HCT116 (cell line): ENCODE measurements around the gene FRMD4A. TPM values are rescaled to one million over a fixed set of nuclear protein-coding genes. Genes with fewer than 3 reads are reported as not detected.

Source experiments
- ATAC-seq: fragments of 200-7000 bp; cut with Tn5 transposase; 2 replicates; pipeline ENCODE4 v1.9.1; 2020; ENCODE audit warnings: mild to moderate bottlenecking, moderate library complexity
- BruUV-seq: library from RNA; stranded (reverse); fragments of 400-500 nt; replicated peaks from 2 replicates; lab custom pipeline; 2021; lab: Mats Ljungman, UMichigan
- CTCF ChIA-PET: fragments of 300-600 bp; sonication (Branson Sonifier 250); formaldehyde crosslinking; loops from one replicate; lab custom pipeline; 2021; ENCODE audit warnings: antibody characterized with exemption; lab: Charles Lee
- POLR2A ChIA-PET: fragments of 300-600, 350-600 bp; sonication (Branson Sonifier 250); formaldehyde crosslinking; loops from one replicate; lab custom pipeline; 2021; ENCODE audit warnings: antibody characterized with exemption; lab: Charles Lee
- RAD21 ChIA-PET, 2 experiments: fragments of 300-600 bp; sonication (Branson Sonifier 250); formaldehyde crosslinking; loops; one replicate each; lab custom pipeline; 2023; ENCODE audit warnings: low total read pairs in 2 of 2; ENCODE audit not compliant: uncharacterized antibody in 2 of 2, unreplicated experiment in 2 of 2, low non-redundant PET in 1 of 2; lab: Charles Lee
- DNase-seq: peaks from one replicate; pipeline ENCODE4 v3.0.0-alpha.2; 2010; ENCODE audit warnings: low read depth, low spot score
- H2AFZ ChIP-seq: fragments of 200-600 bp; shearing (Covaris generic), sonication (generic); 2 replicates; pipeline ENCODE4 v1.6.1; 2017; ENCODE audit warnings: low read depth, mixed run types, mixed read lengths, antibody characterized with exemption, low read length; ENCODE audit not compliant: poor library complexity, severe bottlenecking
- H3K27ac ChIP-seq: 2 replicates; pipeline ENCODE4 v1.5.1; 2012; ENCODE audit warnings: low read depth, low read length
- H3K27me3 ChIP-seq: fragments of 200-600 bp; sonication (generic); 2 replicates; pipeline ENCODE4 v1.6.1; 2016; ENCODE audit warnings: mixed run types, low read length, mixed read lengths; ENCODE audit not compliant: insufficient read depth
- H3K36me3 ChIP-seq, 2 experiments: fragments of 200-500 bp in 1 of 2; fragments of 200-600 bp in 1 of 2; sonication (Bioruptor generic) in 1 of 2; sonication (generic) in 1 of 2; 2 replicates each; pipeline versions ENCODE4 v1.5.1 to v1.6.1; 2014 to 2016; ENCODE audit warnings: low read length in 2 of 2, inconsistent platforms in 1 of 2, mixed read lengths in 1 of 2, mixed run types in 1 of 2; ENCODE audit not compliant: insufficient read depth in 2 of 2, control insufficient read depth in 1 of 2
- H3K4me1 ChIP-seq, 2 experiments: fragments of 200-600 bp in 1 of 2; sonication (generic) in 1 of 2; 2 replicates each; pipeline versions ENCODE4 v1.5.1 to v1.6.1; 2012 to 2017; ENCODE audit warnings: low read length in 2 of 2, inconsistent platforms in 1 of 2, mild to moderate bottlenecking in 1 of 2, mixed read lengths in 1 of 2, mixed run types in 1 of 2, moderate library complexity in 1 of 2; ENCODE audit not compliant: insufficient read depth in 2 of 2, control insufficient read depth in 1 of 2
- H3K4me2 ChIP-seq: fragments of 200-600 bp; sonication (generic); 2 replicates; pipeline ENCODE4 v1.6.1; 2017; ENCODE audit warnings: mixed run types, low read length, mixed read lengths
- H3K4me3 ChIP-seq, 2 experiments: fragments of 200-600 bp in 1 of 2; sonication (generic) in 1 of 2; replicated peaks in 1 of 2; 2 replicates each; pipeline ENCODE4 v1.5.1; 2011 to 2016; ENCODE audit warnings: low read length in 2 of 2, control low read depth in 1 of 2, low read depth in 1 of 2, mild to moderate bottlenecking in 1 of 2, mixed read lengths in 1 of 2, mixed run types in 1 of 2
- H3K79me2 ChIP-seq: fragments of 200-600 bp; sonication (generic); 2 replicates; pipeline ENCODE4 v1.6.1; 2017; ENCODE audit warnings: mild to moderate bottlenecking, mixed run types, low read length, moderate library complexity, mixed read lengths; ENCODE audit not compliant: insufficient read depth
- H3K9ac ChIP-seq: fragments of 200-600 bp; sonication (generic); 2 replicates; pipeline ENCODE4 v1.6.1; 2016; ENCODE audit warnings: low read length, mixed read lengths
- H3K9me2 ChIP-seq: fragments of 200-600 bp; sonication (generic), shearing (Covaris generic); 2 replicates; pipeline ENCODE4 v1.6.1; 2017; ENCODE audit warnings: mixed run types, mild to moderate bottlenecking, moderate library complexity; ENCODE audit not compliant: insufficient read depth
- H3K9me3 ChIP-seq, 2 experiments: fragments of 200-500 bp in 1 of 2; fragments of 200-600 bp in 1 of 2; sonication (Bioruptor generic) in 1 of 2; sonication (generic) in 1 of 2; 2 replicates each; pipeline ENCODE4 v1.6.1; 2014 to 2017; ENCODE audit warnings: low read length in 2 of 2, mixed read lengths in 2 of 2, inconsistent platforms in 1 of 2, low read depth in 1 of 2, mild to moderate bottlenecking in 1 of 2, mixed run types in 1 of 2, moderate library complexity in 1 of 2; ENCODE audit not compliant: control insufficient read depth in 1 of 2, insufficient read depth in 1 of 2
- H4K20me1 ChIP-seq: fragments of 200-600 bp; sonication (generic), shearing (Covaris generic); 2 replicates; pipeline ENCODE4 v1.6.1; 2017; ENCODE audit warnings: mixed run types, mild to moderate bottlenecking, moderate library complexity; ENCODE audit not compliant: insufficient read depth
- EGR1 ChIP-seq: IDR thresholded peaks from 2 replicates; pipeline ENCODE4 v1.6.1; 2012; ENCODE audit warnings: low read depth
- EZH2phosphoT487 ChIP-seq: fragments of 200-600 bp; IDR thresholded peaks from 2 replicates; pipeline ENCODE4 v1.6.1; 2018; ENCODE audit warnings: antibody characterized with exemption, borderline replicate concordance
- JUND ChIP-seq: IDR thresholded peaks from 2 replicates; pipeline ENCODE4 v1.6.1; 2012
- POLR2AphosphoS5 ChIP-seq: IDR thresholded peaks from 2 replicates; pipeline ENCODE4 v1.6.1; 2011; ENCODE audit warnings: mild to moderate bottlenecking, low read depth, low read length, moderate library complexity
- RAD21 ChIP-seq: IDR thresholded peaks from 2 replicates; pipeline ENCODE4 v1.6.1; 2012; ENCODE audit warnings: low read depth, mild to moderate bottlenecking
- SIN3A ChIP-seq: IDR thresholded peaks from 2 replicates; pipeline ENCODE4 v1.6.1; 2012; ENCODE audit warnings: low read depth
- SP1 ChIP-seq: IDR thresholded peaks from 2 replicates; pipeline ENCODE4 v1.6.1; 2012; ENCODE audit warnings: low read depth
- SRF ChIP-seq: IDR thresholded peaks from 2 replicates; pipeline ENCODE4 v1.6.1; 2012; ENCODE audit warnings: low read depth
- TCF7L2 ChIP-seq: IDR thresholded peaks from 2 replicates; pipeline ENCODE4 v1.7.0; 2011; ENCODE audit warnings: borderline replicate concordance, inconsistent platforms; ENCODE audit not compliant: insufficient read depth, insufficient read length; ENCODE audit errors: extremely low read depth
- intact Hi-C: fragments of 100-400 bp; cut with micrococcal nuclease; formaldehyde crosslinking; loops from 2 replicates; pipeline ENCODE4 v1.10.0; 2022
- total RNA-seq: library from RNA; stranded (reverse); gene quantifications from one replicate; pipeline ENCODE4 v1.2.1, GENCODE V29; 2021; ENCODE audit not compliant: unreplicated experiment
- TF ChIP-seq, protein P1 (sequence below): IDR thresholded peaks from 2 replicates; pipeline ENCODE4 v1.6.1; 2012; ENCODE audit warnings: low read depth
- TF ChIP-seq, protein P2 (sequence below): IDR thresholded peaks from 2 replicates; pipeline ENCODE4 v1.6.1; 2012
- TF ChIP-seq, protein P3 (sequence below): IDR thresholded peaks from 2 replicates; pipeline ENCODE4 v1.6.1; 2011; ENCODE audit warnings: mild to moderate bottlenecking, low read length, moderate library complexity; ENCODE audit not compliant: insufficient replicate concordance; ENCODE audit errors: extremely low read depth

FRMD4A gene
- total RNA-seq, 1 experiment from 2014 or later = 0.20 TPM

DNA sequence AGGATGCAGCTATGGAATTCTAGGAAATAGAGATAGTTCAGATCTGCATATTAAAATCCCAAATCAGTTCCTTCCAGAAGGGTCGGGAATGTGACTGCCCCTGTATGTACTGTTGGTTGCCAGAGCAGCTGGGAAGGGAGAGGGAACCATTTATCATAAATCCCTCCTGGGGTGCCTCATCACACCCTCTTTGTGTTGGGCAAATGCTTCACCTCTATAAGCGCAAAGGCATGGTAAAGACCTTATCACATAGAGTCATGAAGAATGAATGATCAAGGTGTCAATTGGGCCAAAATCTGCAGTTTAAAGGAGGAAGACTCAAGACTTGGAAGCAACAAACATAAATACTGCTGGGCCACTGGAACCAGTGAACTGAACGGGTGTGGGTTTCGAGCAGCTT is 65.0 kb downstream of the FRMD4A start:
- no peak for ATAC-seq
- RAD21 ChIA-PET = no interaction called here
- H3K9me3 ChIP-seq = no peaks in the 10 kb centered on the region
- no peak for TF ChIP-seq SIN3A
- no peak for TF ChIP-seq SRF
- TF ChIP-seq SP1 = no peak
- no peak for TF ChIP-seq EZH2phosphoT487
- TF ChIP-seq, protein P1, sequence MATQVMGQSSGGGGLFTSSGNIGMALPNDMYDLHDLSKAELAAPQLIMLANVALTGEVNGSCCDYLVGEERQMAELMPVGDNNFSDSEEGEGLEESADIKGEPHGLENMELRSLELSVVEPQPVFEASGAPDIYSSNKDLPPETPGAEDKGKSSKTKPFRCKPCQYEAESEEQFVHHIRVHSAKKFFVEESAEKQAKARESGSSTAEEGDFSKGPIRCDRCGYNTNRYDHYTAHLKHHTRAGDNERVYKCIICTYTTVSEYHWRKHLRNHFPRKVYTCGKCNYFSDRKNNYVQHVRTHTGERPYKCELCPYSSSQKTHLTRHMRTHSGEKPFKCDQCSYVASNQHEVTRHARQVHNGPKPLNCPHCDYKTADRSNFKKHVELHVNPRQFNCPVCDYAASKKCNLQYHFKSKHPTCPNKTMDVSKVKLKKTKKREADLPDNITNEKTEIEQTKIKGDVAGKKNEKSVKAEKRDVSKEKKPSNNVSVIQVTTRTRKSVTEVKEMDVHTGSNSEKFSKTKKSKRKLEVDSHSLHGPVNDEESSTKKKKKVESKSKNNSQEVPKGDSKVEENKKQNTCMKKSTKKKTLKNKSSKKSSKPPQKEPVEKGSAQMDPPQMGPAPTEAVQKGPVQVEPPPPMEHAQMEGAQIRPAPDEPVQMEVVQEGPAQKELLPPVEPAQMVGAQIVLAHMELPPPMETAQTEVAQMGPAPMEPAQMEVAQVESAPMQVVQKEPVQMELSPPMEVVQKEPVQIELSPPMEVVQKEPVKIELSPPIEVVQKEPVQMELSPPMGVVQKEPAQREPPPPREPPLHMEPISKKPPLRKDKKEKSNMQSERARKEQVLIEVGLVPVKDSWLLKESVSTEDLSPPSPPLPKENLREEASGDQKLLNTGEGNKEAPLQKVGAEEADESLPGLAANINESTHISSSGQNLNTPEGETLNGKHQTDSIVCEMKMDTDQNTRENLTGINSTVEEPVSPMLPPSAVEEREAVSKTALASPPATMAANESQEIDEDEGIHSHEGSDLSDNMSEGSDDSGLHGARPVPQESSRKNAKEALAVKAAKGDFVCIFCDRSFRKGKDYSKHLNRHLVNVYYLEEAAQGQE = no peak
- no peak for TF ChIP-seq JUND
- TF ChIP-seq EGR1 = no peak
- TF ChIP-seq POLR2AphosphoS5 = no peak
- no peak for TF ChIP-seq TCF7L2
- TF ChIP-seq, protein P2, sequence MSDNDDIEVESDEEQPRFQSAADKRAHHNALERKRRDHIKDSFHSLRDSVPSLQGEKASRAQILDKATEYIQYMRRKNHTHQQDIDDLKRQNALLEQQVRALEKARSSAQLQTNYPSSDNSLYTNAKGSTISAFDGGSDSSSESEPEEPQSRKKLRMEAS = no peak
- TF ChIP-seq RAD21 = no peak
- TF ChIP-seq, protein P3, sequence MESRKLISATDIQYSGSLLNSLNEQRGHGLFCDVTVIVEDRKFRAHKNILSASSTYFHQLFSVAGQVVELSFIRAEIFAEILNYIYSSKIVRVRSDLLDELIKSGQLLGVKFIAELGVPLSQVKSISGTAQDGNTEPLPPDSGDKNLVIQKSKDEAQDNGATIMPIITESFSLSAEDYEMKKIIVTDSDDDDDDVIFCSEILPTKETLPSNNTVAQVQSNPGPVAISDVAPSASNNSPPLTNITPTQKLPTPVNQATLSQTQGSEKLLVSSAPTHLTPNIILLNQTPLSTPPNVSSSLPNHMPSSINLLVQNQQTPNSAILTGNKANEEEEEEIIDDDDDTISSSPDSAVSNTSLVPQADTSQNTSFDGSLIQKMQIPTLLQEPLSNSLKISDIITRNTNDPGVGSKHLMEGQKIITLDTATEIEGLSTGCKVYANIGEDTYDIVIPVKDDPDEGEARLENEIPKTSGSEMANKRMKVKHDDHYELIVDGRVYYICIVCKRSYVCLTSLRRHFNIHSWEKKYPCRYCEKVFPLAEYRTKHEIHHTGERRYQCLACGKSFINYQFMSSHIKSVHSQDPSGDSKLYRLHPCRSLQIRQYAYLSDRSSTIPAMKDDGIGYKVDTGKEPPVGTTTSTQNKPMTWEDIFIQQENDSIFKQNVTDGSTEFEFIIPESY = no peak
- TF ChIP-seq, all 23 proteins: peak for 0
- intact Hi-C loops = no loop called here
- H3K4me2 ChIP-seq = no peak overlapping the region
- H3K36me3 ChIP-seq = no peaks in the 10 kb centered on the region
- no peaks in the 10 kb centered on the region for H3K9me2 ChIP-seq
- no peaks in the 10 kb centered on the region for H3K4me1 ChIP-seq
- no peaks in the 10 kb centered on the region for H4K20me1 ChIP-seq
- no peak overlapping the region for H3K4me3 ChIP-seq
- H3K79me2 ChIP-seq = no peaks in the 10 kb centered on the region
- BruUV-seq = no TSS peak
- no peak overlapping the region for H2AFZ ChIP-seq
- no peak overlapping the region for H3K9ac ChIP-seq
- H3K27ac ChIP-seq = no peak overlapping the region
- DNase-seq = no peak
- CTCF ChIA-PET = no interaction called here
- peaks cover 61% of the 10 kb centered on the region for H3K27me3 ChIP-seq
- POLR2A ChIA-PET = no interaction called here
